AG04449 (cell line): ENCODE measurements around the gene SPRR3.

ENCODE experiments used
- CTCF ChIA-PET: fragments of 350-600 bp; formaldehyde crosslinking; extraction: SDS; loops from one replicate; lab custom pipeline; 2021; ENCODE audit warnings: antibody characterized with exemption; lab: Yijun Ruan, JAX
- POLR2A ChIA-PET: fragments of 400-600, 350-600 bp; formaldehyde crosslinking; extraction: SDS; loops from one replicate; lab custom pipeline; 2020; ENCODE audit warnings: antibody characterized with exemption, inconsistent platforms; lab: Yijun Ruan, JAX
- DNase-seq: peaks from one replicate; pipeline ENCODE4 v3.0.0-alpha.2; 2010; ENCODE audit warnings: low read depth, low spot score
- H3K4me3 ChIP-seq: 2 replicates; pipeline ENCODE4 v1.5.1; 2011; ENCODE audit warnings: low read depth, mild to moderate bottlenecking, control low read depth, low read length
- CTCF ChIP-seq: IDR thresholded peaks from one replicate; pipeline ENCODE4 v1.5.1; 2011; ENCODE audit warnings: mild to moderate bottlenecking, moderate library complexity, low read length, control low read depth, inconsistent platforms; ENCODE audit not compliant: insufficient read depth; ENCODE audit errors: missing control alignments

Gene SPRR3

GRCh38 chr1:153001382-153001781, at the start of gene SPRR3:
SPRR3 (plus strand) TSS chr1:153001749; CDS start chr1:153003021, 1,272 bp downstream.
- ChIA-PET CTCF (no interaction called here), POLR2A (no interaction called here)
- DNase-seq: no peak
- TF ChIP-seq CTCF: no peak
- H3K4me3 ChIP-seq: no peak within 1 kb of the TSS

GRCh38 chr1:152953761-152954160, 47.8 kb upstream of the SPRR3 start:
- POLR2A ChIA-PET: no interaction called here
- DNase-seq: no peak
- CTCF ChIA-PET: no interaction called here
- H3K4me3 ChIP-seq: no peak overlapping the region
- no peak for TF ChIP-seq CTCF

DNA sequence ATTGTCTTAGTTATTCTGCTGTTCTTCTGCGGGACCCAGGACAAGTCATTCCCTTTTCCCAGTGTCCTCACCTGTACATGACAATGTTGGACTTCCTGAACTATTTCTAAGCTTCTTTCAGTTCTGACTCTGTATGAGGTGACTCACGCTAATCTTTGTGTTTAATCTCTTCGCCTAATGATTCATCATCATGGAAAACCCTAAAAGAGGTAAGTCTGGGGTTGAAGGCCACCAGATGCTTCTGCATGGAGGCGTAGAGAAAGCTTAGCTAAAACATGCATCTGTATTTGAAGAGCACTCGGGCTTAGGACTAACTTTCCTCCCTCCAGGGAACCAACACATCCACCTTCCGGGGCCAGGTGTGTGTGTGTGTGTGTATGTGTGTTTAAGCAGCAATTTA, 47.1 kb upstream of the SPRR3 start:
- no peak for TF ChIP-seq CTCF
- no peak overlapping the region for H3K4me3 ChIP-seq
- no peak for DNase-seq
- ChIA-PET POLR2A (no interaction called here), CTCF (no interaction called here)

DNA sequence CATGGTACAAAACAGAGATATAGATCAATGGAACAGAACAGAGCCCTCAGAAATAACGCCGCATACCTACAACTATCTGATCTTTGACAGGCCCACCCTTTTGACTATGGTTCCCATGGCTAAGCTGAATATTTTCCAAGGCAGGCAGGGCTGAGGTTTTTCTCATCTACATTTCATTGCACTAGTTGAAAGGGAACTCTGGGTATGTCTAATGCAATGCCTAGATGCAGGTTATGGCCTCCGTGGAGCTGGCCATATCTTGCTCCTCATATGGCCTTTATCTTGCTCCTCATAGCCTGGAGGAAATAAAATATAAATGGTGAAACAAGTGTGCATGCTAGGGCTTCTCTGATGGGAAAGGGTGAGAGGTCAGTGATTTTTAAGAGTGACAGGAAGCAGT, 44.0 kb upstream of the SPRR3 start:
- no peak for DNase-seq
- H3K4me3 ChIP-seq: no peak overlapping the region
- POLR2A ChIA-PET: no interaction called here
- CTCF ChIA-PET: no interaction called here
- no peak for TF ChIP-seq CTCF

DNA sequence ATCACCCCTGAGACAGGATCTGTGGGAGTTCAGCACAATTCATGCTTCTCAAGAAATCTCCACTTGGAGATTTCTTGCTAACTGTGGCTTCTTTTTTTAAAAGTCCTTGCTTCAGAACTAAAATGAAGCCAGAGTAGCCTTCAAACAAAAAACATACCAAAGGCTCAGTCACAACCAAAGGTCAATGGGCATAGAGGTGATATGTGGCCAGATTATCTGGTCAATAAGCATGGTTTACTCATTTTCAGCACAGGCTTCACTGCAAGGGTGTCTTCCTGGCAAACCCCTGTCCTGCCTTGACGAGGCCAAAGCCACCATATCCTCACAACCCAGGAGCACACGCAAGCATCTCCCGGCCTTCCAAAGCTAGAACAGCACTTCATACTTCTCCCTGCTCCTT, 42.3 kb upstream of the SPRR3 start:
- no peak for DNase-seq
- CTCF ChIA-PET: no interaction called here
- no peak overlapping the region for H3K4me3 ChIP-seq
- POLR2A ChIA-PET: no interaction called here
- TF ChIP-seq CTCF: no peak

GRCh38 chr1:152959801-152960451, 41.6 kb upstream of the SPRR3 start:
- H3K4me3 ChIP-seq: no peak overlapping the region
- ChIA-PET POLR2A (no interaction called here), CTCF (no interaction called here)
- no peak for TF ChIP-seq CTCF
- no peak for DNase-seq
